NCI-H69 (cell line): ENCODE results near the gene ATXN3L.
A peak's percentile ranks its signal among the peaks of the same experiment; 100 is the strongest.
"Not testable (repeated sequence)": the region's sequence is repeated elsewhere in the genome, so short reads cannot be mapped to it uniquely, and the experiment has no call there.

Experiments
- DNase-seq: peaks from one replicate; lab custom pipeline; 2025; lab: John Stamatoyannopoulos, UW

Gene ATXN3L

GRCh38 chrX:13307041-13307440 is 12.8 kb downstream of the ATXN3L start:
- peak; percentile 8 for DNase-seq

GRCh38 chrX:13305108-13305507 is 14.7 kb downstream of the ATXN3L start:
- no peak for DNase-seq

- DNase-seq: no peak
Observed at GRCh38 chrX:13304052-13304451, 15.8 kb downstream of the ATXN3L start.

GRCh38 chrX:13303248-13303647 is 16.6 kb downstream of the ATXN3L start:
- DNase-seq: not testable (repeated sequence)

GRCh38 chrX:13298836-13299235 is 21.0 kb downstream of the ATXN3L start:
- peak; percentile 80 for DNase-seq

- DNase-seq: no peak
Observed at GRCh38 chrX:13295841-13296240, 24.0 kb downstream of the ATXN3L start.

DNA sequence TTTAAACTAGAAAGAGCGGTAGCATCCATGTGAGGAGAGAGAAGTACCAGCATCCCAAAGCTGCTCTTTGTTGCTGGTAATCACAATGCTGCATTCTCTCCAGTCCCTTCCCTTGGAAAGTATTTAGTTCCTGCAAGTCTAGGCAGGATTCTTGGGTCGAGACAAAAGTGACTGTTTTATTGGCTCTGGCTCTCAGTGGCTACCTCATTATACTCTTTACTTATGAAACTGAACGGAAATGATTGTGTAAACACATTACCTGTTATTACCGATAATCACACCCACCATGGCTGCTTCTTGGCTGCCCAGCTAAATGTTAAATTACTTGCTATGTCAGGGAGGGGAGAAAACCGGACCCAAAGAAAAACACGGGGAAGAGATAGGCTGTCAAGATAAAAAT is 26.2 kb downstream of the ATXN3L start:
- DNase-seq: peak; percentile 97

GRCh38 chrX:13290891-13291614 is 28.8 kb downstream of the ATXN3L start:
- no peak for DNase-seq

DNA sequence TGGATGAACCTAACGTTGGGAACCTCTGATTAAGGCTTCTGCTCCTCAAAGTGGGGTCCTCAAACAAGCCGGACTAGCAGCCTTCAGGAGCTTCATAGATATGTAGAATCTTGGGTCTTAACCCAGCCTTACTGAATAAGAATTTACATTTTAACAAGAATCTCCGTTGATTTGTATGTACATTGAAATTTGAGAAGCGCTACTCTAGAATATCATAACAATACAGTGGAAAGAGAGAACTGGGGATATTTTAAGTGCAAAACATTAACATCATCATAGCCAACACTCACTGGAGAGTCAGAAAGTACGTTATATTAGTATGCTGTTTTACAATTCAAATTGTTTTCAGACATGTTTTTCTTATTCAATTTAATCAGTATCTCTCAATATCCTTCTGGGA is 31.2 kb downstream of the ATXN3L start:
- DNase-seq: no peak

GRCh38 chrX:13287816-13288215 is 32.0 kb downstream of the ATXN3L start:
- DNase-seq: no peak

- no peak for DNase-seq
Observed at GRCh38 chrX:13285693-13286092, 34.2 kb downstream of the ATXN3L start.

DNA sequence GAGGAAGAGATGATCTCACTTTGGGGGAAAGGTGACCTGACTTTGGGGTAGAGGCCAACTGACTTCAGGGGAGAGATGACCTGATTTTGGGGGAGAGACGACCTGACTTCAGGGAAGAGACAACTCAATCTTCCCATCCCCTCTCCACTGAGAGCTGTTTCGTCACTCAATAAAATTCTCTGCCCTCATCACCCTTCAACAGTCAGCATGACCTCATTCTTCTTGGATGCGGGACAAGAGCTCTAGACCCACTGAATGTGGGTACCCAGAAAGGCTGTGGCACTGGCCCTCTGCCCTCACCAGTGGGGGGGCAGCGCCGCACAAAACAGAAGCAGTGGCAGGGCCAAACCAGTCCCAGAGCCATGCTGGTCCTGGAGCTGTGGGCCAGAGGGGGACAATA is 34.6 kb downstream of the ATXN3L start:
- peak; percentile 4 for DNase-seq

DNA sequence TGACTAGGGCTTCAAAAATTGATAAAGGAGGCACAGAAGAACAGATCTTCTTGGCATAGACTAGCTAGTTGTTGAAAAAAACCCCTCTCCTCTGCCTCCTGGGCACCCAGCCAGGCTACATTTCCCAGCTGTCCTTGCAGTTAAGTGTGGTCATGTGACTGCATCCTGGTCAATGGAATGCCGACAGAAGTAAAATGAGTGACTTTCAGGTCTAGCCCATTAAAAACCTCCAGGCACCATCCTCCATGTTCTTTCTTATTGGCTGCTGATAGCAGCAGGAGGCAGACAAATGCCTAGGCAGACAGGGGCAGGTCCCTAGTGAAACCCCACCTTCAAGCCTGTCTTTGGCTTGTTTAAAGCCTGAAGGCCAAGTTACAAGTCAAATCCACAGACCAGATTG is 35.3 kb downstream of the ATXN3L start:
- no peak for DNase-seq

- peak; percentile 53 for DNase-seq
Observed at GRCh38 chrX:13283950-13284546, 35.8 kb downstream of the ATXN3L start.

DNA sequence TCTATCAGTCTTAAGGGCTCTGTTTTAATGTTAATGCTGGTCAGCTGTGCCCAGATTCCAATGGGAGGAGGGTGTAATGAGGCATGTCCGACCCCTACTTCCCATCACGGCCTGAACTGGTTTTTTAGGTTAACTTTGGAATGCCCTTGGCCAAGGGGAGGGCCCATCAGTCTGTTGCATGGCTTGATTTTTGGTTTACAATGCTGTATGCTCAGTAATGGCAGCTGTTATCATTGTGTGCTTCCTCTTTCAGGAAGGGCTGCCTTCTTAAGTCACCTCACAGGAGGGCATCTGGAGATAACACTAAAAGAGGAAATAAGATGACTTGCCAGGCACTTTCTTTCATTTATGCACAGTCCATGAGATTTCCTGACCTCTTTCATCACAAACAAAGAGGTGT is 36.3 kb downstream of the ATXN3L start:
- DNase-seq: peak; percentile 18

GRCh38 chrX:13281289-13281688 is 38.6 kb downstream of the ATXN3L start:
- no peak for DNase-seq

GRCh38 chrX:13279279-13280018 is 40.4 kb downstream of the ATXN3L start:
- DNase-seq: no peak

GRCh38 chrX:13277539-13277938 is 42.3 kb downstream of the ATXN3L start:
- no peak for DNase-seq

- no peak for DNase-seq
Observed at GRCh38 chrX:13276991-13277390, 42.9 kb downstream of the ATXN3L start.

DNA sequence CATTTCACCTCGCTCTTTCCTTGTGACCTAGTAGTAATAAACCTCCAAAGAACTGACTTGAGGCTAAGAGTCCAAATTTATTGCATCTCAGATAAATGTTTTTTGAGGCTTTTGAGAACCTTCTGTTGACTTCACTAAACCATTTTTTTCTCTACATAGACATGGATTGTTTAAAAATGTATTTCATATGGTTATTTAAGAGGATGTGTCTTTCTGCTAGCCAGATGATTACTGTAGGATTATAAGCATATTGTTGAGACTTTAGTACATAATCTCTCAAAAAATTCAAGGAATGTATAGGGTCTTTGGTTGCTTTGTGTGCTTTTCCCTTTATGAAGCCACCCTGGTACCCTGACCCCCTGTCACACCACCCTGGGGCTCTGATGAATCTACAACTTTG is 44.8 kb downstream of the ATXN3L start:
- no peak for DNase-seq

GRCh38 chrX:13272426-13272825 is 47.4 kb downstream of the ATXN3L start:
- DNase-seq: no peak

DNA sequence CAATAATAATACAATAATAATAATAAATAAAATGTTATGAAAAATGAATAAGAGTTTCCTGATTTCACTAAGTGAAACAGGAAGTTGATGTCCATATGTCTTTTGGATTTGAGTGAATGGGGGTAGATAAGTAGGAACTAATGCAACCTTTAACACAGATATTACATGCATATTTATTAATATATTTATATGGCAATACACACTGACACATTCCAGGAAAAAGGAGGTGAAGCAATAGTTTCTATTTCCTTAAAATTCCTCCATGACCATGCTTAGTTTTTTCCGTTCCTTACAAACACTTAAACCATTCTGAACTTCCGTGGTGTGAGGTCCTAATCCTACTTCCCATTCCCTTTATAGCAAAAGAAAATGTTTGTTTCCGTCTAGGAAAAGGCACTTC is 48.3 kb downstream of the ATXN3L start:
- DNase-seq: no peak

DNA sequence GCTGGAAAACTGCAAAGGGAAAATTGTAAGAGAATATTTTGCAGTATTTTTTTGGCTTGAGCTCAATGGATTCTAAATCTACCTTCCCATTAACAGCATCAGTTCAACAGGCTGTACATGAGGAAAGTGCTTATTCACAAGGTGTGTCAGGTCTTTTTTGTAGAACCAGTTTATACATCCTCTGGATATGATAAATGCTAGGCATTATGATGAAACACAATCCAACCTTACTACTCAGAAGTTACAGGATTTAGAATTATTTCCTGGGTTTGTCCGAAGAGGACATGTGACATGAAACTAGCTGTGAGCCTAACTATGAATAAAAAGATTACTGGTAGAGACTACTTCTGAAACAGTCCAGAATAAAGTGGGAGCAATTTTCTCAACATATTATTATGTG is 49.5 kb downstream of the ATXN3L start:
- DNase-seq: no peak
